GM12891 (cell line): ENCODE results near the gene HK1.
"Not testable (repeated sequence)": the region's sequence is repeated elsewhere in the genome, so short reads cannot be mapped to it uniquely, and the experiment has no call there.

Source experiments
- DNase-seq: peaks from one replicate; pipeline ENCODE4 v3.0.0; 2011; ENCODE audit warnings: low spot score; ENCODE audit not compliant: insufficient read length
- FAIRE-seq: peaks from 2 replicates; lab custom pipeline; 2011; peaks lifted over from hg19 to GRCh38; lab: Jason Lieb, UNC
- PAX5 ChIP-seq: IDR thresholded peaks from 2 replicates; pipeline ENCODE4 v1.6.1; 2011; ENCODE audit warnings: low read length, moderate library complexity, mild to moderate bottlenecking; ENCODE audit not compliant: insufficient read depth, severe bottlenecking
- POLR2A ChIP-seq: IDR thresholded peaks from 2 replicates; pipeline ENCODE4 v1.6.1; 2011; ENCODE audit warnings: low read depth, low read length, control low read depth
- POLR2AphosphoS5 ChIP-seq: IDR thresholded peaks from 2 replicates; pipeline ENCODE4 v1.6.1; 2011; ENCODE audit warnings: low read depth, low read length, control low read depth
- POU2F2 ChIP-seq: IDR thresholded peaks from 2 replicates; pipeline ENCODE4 v1.6.1; 2011; ENCODE audit warnings: low read depth, mild to moderate bottlenecking, control low read depth, low read length, moderate library complexity
- SPI1 ChIP-seq: IDR thresholded peaks from 2 replicates; pipeline ENCODE4 v1.6.1; 2011; ENCODE audit warnings: low read depth, low read length, control low read depth
- TAF1 ChIP-seq: IDR thresholded peaks from 2 replicates; pipeline ENCODE4 v1.6.1; 2011; ENCODE audit warnings: low read depth, low read length, control low read depth

Gene HK1

GRCh38 chr10:69292459-69292858 is 14.2 kb downstream of the HK1 start:
- DNase-seq = no peak
- FAIRE-seq = no peak
- TF ChIP-seq PAX5 = no peak
- no peak for TF ChIP-seq TAF1
- TF ChIP-seq POLR2AphosphoS5 = no peak
- no peak for TF ChIP-seq SPI1
- no peak for TF ChIP-seq POU2F2
- no peak for TF ChIP-seq POLR2A

- no peak for FAIRE-seq
These were observed 16.8 kb downstream of the HK1 start for GRCh38 chr10:69295027-69295636.

GRCh38 chr10:69303632-69304051 is 25.3 kb downstream of the HK1 start:
- TF ChIP-seq SPI1 (no peak), POLR2A (no peak), PAX5 (no peak), TAF1 (no peak), POU2F2 (no peak), POLR2AphosphoS5 (no peak)
- FAIRE-seq = no peak
- DNase-seq = no peak

More at GRCh38 chr10:69295027-69295636, 16.8 kb downstream of the HK1 start:
- no peak for DNase-seq
- TF ChIP-seq SPI1 (no peak), TAF1 (no peak), POU2F2 (no peak), POLR2A (no peak), PAX5 (no peak), POLR2AphosphoS5 (no peak)

GRCh38 chr10:69306421-69306820 is 28.1 kb downstream of the HK1 start:
- FAIRE-seq (no peak), DNase-seq (no peak)
- TF ChIP-seq POU2F2 (no peak), PAX5 (no peak), TAF1 (no peak), POLR2A (no peak), POLR2AphosphoS5 (no peak), SPI1 (no peak)

- DNase-seq = no peak
- TF ChIP-seq POU2F2 = no peak
- TF ChIP-seq POLR2A = no peak
- TF ChIP-seq POLR2AphosphoS5 = no peak
- TF ChIP-seq TAF1 = no peak
- no peak for TF ChIP-seq SPI1
- TF ChIP-seq PAX5 = no peak
- FAIRE-seq = no peak
These were observed 29.1 kb downstream of the HK1 start for GRCh38 chr10:69307434-69307833.

GRCh38 chr10:69308304-69308703 is 30.0 kb downstream of the HK1 start:
- FAIRE-seq, DNase-seq: not testable (repeated sequence)

GRCh38 chr10:69311309-69311708 is 33.0 kb downstream of the HK1 start:
- FAIRE-seq (no peak), DNase-seq (no peak)
- no peak for TF ChIP-seq PAX5
- TF ChIP-seq POLR2A = no peak
- TF ChIP-seq SPI1 = no peak
- TF ChIP-seq TAF1 = no peak
- no peak for TF ChIP-seq POLR2AphosphoS5
- no peak for TF ChIP-seq POU2F2

- DNase-seq (no peak), FAIRE-seq (no peak)
- TF ChIP-seq SPI1 (no peak), PAX5 (no peak), POU2F2 (no peak), TAF1 (no peak), POLR2A (no peak), POLR2AphosphoS5 (no peak)
These were observed 34.2 kb downstream of the HK1 start for GRCh38 chr10:69312528-69312927.

GRCh38 chr10:69315100-69315542 is 36.8 kb downstream of the HK1 start:
- DNase-seq (no peak), FAIRE-seq (no peak)
- TF ChIP-seq PAX5 = no peak
- no peak for TF ChIP-seq SPI1
- no peak for TF ChIP-seq POLR2AphosphoS5
- TF ChIP-seq POLR2A = no peak
- TF ChIP-seq POU2F2 = no peak
- TF ChIP-seq TAF1 = no peak

GRCh38 chr10:69315610-69316312 is 37.5 kb downstream of the HK1 start:
- DNase-seq (no peak), FAIRE-seq (no peak)
- no peak for TF ChIP-seq PAX5
- TF ChIP-seq POLR2AphosphoS5 = no peak
- TF ChIP-seq POU2F2 = no peak
- TF ChIP-seq TAF1 = no peak
- no peak for TF ChIP-seq POLR2A
- no peak for TF ChIP-seq SPI1
